ENCODE data around the gene CELF1.

DNA sequence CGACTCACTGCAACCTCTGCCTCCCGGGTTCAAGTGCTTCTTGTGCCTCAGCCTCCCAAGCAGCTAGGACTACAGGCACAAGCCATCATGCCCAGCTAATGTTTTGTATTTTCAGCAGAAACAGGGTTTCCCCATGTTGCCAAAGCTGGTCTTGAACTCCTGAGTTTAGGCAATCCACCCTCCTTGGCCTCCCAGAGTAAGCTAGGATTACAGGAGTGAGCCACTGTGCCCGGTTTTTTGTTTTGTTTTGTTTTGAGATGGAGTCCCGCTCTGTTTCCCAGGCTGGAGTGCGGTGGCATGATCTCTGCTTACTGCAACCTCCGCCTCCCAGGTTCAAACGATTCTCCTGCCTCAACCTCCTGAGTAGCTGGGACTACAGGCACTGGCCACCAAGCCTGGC lies 41.0 kb downstream of the CELF1 start:
- TF ChIP-seq, protein P1, sequence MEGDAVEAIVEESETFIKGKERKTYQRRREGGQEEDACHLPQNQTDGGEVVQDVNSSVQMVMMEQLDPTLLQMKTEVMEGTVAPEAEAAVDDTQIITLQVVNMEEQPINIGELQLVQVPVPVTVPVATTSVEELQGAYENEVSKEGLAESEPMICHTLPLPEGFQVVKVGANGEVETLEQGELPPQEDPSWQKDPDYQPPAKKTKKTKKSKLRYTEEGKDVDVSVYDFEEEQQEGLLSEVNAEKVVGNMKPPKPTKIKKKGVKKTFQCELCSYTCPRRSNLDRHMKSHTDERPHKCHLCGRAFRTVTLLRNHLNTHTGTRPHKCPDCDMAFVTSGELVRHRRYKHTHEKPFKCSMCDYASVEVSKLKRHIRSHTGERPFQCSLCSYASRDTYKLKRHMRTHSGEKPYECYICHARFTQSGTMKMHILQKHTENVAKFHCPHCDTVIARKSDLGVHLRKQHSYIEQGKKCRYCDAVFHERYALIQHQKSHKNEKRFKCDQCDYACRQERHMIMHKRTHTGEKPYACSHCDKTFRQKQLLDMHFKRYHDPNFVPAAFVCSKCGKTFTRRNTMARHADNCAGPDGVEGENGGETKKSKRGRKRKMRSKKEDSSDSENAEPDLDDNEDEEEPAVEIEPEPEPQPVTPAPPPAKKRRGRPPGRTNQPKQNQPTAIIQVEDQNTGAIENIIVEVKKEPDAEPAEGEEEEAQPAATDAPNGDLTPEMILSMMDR (IDR thresholded peaks at IDR 0.05) = no peak
- no peak for TF ChIP-seq GATA2 (CRISPR knock-in tag; IDR thresholded peaks at IDR 0.05)
- no peak for TF ChIP-seq GABPA (IDR thresholded peaks at IDR 0.05; ENCODE audit: low read depth)
- TF ChIP-seq MXI1 (IDR thresholded peaks at IDR 0.05; ENCODE audit: low read depth, low read length) = no peak
- no peak for TF ChIP-seq FOXJ3 (CRISPR knock-in tag; IDR thresholded peaks at IDR 0.05)
